ENCODE results near the gene MYL6B. TPM values are rescaled to one million over a fixed set of nuclear protein-coding genes. Genes with fewer than 3 reads are reported as not detected.

MYL6B gene
- total and polyA plus RNA-seq, 2 experiments from 2014 or later = 96.9 to 164 TPM

DNA sequence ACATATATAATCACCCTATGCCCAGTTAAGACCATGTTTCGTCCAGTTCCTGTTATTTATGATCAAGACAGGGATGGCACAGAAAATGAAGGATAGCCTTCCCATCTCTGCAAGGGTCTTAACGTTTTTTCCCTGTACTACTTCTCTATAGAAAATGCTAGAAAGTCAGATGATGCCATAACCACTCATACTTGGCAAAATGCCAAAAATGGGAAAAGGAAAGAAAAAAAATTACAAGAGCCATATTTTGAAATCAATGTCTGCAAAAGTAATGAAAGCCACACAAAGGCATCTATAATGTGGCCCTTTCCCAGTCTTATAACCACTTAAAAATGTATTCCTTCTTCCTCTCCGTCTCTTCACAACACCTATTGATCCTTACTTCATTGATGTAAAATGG lies 1.8 kb upstream of the MYL6B start:
- peaks cover 14% of the 10 kb centered on the region for H3K27me3 Mint-ChIP-seq (ENCODE audit: insufficient read depth, low read depth, poor library complexity)
- peaks cover 18% of the 10 kb centered on the region for H3K4me1 Mint-ChIP-seq
- TF ChIP-seq, protein P1, sequence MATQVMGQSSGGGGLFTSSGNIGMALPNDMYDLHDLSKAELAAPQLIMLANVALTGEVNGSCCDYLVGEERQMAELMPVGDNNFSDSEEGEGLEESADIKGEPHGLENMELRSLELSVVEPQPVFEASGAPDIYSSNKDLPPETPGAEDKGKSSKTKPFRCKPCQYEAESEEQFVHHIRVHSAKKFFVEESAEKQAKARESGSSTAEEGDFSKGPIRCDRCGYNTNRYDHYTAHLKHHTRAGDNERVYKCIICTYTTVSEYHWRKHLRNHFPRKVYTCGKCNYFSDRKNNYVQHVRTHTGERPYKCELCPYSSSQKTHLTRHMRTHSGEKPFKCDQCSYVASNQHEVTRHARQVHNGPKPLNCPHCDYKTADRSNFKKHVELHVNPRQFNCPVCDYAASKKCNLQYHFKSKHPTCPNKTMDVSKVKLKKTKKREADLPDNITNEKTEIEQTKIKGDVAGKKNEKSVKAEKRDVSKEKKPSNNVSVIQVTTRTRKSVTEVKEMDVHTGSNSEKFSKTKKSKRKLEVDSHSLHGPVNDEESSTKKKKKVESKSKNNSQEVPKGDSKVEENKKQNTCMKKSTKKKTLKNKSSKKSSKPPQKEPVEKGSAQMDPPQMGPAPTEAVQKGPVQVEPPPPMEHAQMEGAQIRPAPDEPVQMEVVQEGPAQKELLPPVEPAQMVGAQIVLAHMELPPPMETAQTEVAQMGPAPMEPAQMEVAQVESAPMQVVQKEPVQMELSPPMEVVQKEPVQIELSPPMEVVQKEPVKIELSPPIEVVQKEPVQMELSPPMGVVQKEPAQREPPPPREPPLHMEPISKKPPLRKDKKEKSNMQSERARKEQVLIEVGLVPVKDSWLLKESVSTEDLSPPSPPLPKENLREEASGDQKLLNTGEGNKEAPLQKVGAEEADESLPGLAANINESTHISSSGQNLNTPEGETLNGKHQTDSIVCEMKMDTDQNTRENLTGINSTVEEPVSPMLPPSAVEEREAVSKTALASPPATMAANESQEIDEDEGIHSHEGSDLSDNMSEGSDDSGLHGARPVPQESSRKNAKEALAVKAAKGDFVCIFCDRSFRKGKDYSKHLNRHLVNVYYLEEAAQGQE (IDR thresholded peaks at IDR 0.05; ENCODE audit: unreplicated experiment) = no peak
- TF ChIP-seq NANOG (IDR thresholded peaks at IDR 0.05; ENCODE audit: borderline replicate concordance) = no peak
- TF ChIP-seq, protein P2, sequence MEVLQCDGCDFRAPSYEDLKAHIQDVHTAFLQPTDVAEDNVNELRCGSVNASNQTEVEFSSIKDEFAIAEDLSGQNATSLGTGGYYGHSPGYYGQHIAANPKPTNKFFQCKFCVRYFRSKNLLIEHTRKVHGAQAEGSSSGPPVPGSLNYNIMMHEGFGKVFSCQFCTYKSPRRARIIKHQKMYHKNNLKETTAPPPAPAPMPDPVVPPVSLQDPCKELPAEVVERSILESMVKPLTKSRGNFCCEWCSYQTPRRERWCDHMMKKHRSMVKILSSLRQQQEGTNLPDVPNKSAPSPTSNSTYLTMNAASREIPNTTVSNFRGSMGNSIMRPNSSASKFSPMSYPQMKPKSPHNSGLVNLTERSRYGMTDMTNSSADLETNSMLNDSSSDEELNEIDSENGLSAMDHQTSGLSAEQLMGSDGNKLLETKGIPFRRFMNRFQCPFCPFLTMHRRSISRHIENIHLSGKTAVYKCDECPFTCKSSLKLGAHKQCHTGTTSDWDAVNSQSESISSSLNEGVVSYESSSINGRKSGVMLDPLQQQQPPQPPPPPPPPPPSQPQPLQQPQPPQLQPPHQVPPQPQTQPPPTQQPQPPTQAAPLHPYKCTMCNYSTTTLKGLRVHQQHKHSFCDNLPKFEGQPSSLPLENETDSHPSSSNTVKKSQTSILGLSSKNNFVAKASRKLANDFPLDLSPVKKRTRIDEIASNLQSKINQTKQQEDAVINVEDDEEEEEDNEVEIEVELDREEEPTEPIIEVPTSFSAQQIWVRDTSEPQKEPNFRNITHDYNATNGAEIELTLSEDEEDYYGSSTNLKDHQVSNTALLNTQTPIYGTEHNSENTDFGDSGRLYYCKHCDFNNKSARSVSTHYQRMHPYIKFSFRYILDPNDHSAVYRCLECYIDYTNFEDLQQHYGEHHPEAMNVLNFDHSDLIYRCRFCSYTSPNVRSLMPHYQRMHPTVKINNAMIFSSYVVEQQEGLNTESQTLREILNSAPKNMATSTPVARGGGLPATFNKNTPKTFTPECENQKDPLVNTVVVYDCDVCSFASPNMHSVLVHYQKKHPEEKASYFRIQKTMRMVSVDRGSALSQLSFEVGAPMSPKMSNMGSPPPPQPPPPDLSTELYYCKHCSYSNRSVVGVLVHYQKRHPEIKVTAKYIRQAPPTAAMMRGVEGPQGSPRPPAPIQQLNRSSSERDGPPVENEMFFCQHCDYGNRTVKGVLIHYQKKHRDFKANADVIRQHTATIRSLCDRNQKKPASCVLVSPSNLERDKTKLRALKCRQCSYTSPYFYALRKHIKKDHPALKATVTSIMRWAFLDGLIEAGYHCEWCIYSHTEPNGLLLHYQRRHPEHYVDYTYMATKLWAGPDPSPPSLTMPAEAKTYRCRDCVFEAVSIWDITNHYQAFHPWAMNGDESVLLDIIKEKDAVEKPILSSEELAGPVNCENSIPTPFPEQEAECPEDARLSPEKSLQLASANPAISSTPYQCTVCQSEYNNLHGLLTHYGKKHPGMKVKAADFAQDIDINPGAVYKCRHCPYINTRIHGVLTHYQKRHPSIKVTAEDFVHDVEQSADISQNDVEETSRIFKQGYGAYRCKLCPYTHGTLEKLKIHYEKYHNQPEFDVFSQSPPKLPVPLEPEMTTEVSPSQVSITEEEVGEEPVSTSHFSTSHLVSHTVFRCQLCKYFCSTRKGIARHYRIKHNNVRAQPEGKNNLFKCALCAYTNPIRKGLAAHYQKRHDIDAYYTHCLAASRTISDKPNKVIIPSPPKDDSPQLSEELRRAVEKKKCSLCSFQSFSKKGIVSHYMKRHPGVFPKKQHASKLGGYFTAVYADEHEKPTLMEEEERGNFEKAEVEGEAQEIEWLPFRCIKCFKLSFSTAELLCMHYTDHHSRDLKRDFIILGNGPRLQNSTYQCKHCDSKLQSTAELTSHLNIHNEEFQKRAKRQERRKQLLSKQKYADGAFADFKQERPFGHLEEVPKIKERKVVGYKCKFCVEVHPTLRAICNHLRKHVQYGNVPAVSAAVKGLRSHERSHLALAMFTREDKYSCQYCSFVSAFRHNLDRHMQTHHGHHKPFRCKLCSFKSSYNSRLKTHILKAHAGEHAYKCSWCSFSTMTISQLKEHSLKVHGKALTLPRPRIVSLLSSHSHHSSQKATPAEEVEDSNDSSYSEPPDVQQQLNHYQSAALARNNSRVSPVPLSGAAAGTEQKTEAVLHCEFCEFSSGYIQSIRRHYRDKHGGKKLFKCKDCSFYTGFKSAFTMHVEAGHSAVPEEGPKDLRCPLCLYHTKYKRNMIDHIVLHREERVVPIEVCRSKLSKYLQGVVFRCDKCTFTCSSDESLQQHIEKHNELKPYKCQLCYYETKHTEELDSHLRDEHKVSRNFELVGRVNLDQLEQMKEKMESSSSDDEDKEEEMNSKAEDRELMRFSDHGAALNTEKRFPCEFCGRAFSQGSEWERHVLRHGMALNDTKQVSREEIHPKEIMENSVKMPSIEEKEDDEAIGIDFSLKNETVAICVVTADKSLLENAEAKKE (CRISPR knock-in tag; IDR thresholded peaks at IDR 0.05) = no peak
- TF ChIP-seq STAT1 (IDR thresholded peaks at IDR 0.05; ENCODE audit: unreplicated experiment) = no peak
- TF ChIP-seq ZNF114 (CRISPR knock-in tag; IDR thresholded peaks at IDR 0.05) = no peak
- TF ChIP-seq EZH2 (IDR thresholded peaks at IDR 0.05; ENCODE audit: low read depth, unreplicated experiment) = no peak
- TF ChIP-seq JUNB (IDR thresholded peaks at IDR 0.05; ENCODE audit: unreplicated experiment) = no peak
- no peak for TF ChIP-seq CREB1 (CRISPR knock-in tag; IDR thresholded peaks at IDR 0.05; ENCODE audit: low read depth)
- TF ChIP-seq, protein P3, sequence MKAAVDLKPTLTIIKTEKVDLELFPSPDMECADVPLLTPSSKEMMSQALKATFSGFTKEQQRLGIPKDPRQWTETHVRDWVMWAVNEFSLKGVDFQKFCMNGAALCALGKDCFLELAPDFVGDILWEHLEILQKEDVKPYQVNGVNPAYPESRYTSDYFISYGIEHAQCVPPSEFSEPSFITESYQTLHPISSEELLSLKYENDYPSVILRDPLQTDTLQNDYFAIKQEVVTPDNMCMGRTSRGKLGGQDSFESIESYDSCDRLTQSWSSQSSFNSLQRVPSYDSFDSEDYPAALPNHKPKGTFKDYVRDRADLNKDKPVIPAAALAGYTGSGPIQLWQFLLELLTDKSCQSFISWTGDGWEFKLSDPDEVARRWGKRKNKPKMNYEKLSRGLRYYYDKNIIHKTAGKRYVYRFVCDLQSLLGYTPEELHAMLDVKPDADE (IDR thresholded peaks at IDR 0.05) = no peak
- TF ChIP-seq ZNF331 (CRISPR knock-in tag; IDR thresholded peaks at IDR 0.05; ENCODE audit: low read depth) = no peak
- no peak for TF ChIP-seq POLR2AphosphoS5 (IDR thresholded peaks at IDR 0.05; ENCODE audit: low read depth)
- no peak for TF ChIP-seq EZH2phosphoT487 (IDR thresholded peaks at IDR 0.05; ENCODE audit: unreplicated experiment)
- TF ChIP-seq, protein P4, sequence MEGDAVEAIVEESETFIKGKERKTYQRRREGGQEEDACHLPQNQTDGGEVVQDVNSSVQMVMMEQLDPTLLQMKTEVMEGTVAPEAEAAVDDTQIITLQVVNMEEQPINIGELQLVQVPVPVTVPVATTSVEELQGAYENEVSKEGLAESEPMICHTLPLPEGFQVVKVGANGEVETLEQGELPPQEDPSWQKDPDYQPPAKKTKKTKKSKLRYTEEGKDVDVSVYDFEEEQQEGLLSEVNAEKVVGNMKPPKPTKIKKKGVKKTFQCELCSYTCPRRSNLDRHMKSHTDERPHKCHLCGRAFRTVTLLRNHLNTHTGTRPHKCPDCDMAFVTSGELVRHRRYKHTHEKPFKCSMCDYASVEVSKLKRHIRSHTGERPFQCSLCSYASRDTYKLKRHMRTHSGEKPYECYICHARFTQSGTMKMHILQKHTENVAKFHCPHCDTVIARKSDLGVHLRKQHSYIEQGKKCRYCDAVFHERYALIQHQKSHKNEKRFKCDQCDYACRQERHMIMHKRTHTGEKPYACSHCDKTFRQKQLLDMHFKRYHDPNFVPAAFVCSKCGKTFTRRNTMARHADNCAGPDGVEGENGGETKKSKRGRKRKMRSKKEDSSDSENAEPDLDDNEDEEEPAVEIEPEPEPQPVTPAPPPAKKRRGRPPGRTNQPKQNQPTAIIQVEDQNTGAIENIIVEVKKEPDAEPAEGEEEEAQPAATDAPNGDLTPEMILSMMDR (conservative IDR thresholded peaks at IDR 0.05; ENCODE audit: low read depth in 2 of 2) = no peak
- Histone ChIP-seq H2AFZ (no peak overlapping the region), H3K9me2 (ENCODE audit: insufficient read depth) (no peaks in the 10 kb centered on the region), H3K4me1 (ENCODE audit: insufficient read depth) (peaks cover 17% of the 10 kb centered on the region), H3K4me3 (no peak overlapping the region), H3K36me3 (ENCODE audit: insufficient read depth) (0 out of 2 replicates have a peak, but pooled peaks cover 2% of the 10 kb centered on the region), H3K27me3 (ENCODE audit: insufficient read depth) (no peaks in the 10 kb centered on the region), H3K27ac (ENCODE audit: low read depth) (no peak overlapping the region), H3F3A (replicated peaks; ENCODE audit: low read depth) (peaks cover 14% of the 10 kb centered on the region), H4K20me1 (replicated peaks; ENCODE audit: insufficient read depth) (no peaks in the 10 kb centered on the region), H3K4me2 (no peak overlapping the region), H3K79me2 (replicated peaks; ENCODE audit: insufficient read depth) (peaks cover 13% of the 10 kb centered on the region; the same call in 1 of the 2 replicates)
- no peak for DNase-seq (ENCODE audit: low spot score)
- peak overlapping the region; percentile 96 for H3K4me3 Mint-ChIP-seq
- H3K27ac Mint-ChIP-seq = no peak overlapping the region
- H3K36me3 Mint-ChIP-seq (ENCODE audit: low read depth) = peaks cover 15% of the 10 kb centered on the region
- no peak for ATAC-seq
- no peaks in the 10 kb centered on the region; the same call in 2 of the 3 replicates for H3K9me3 Mint-ChIP-seq

Measured in GM23338 (cell line).